HepG2 (cell line): ENCODE measurements around the gene DDX46. TPM values are rescaled to one million over a fixed set of nuclear protein-coding genes. Genes with fewer than 3 reads are reported as not detected.

Source experiments
- ESRRA ChIP-seq: sonication (generic); formaldehyde crosslinking; IDR thresholded peaks from 2 replicates; pipeline ENCODE4 v1.5.1; 2020; ENCODE audit warnings: mild to moderate bottlenecking, low read depth, missing genetic modification reagents
- MAF1 ChIP-seq: sonication (generic); formaldehyde crosslinking; IDR thresholded peaks from 2 replicates; pipeline ENCODE4 v1.5.0; 2020; ENCODE audit warnings: missing genetic modification reagents, borderline replicate concordance
- MAFG ChIP-seq: sonication (generic); formaldehyde crosslinking; IDR thresholded peaks from 2 replicates; pipeline ENCODE4 v1.5.1; 2020; ENCODE audit warnings: mild to moderate bottlenecking, missing genetic modification reagents
- SNRNP70 ChIP-seq: fragments of 200-400 bp; formaldehyde crosslinking; IDR thresholded peaks from 2 replicates; pipeline ENCODE4 v1.6.1; 2017; ENCODE audit warnings: mild to moderate bottlenecking, low read depth, low read length, moderate library complexity
- ZNF136 ChIP-seq: sonication (generic); formaldehyde crosslinking; IDR thresholded peaks from 2 replicates; pipeline ENCODE4 v1.8.1; 2022; ENCODE audit warnings: low read depth, mild to moderate bottlenecking, moderate library complexity, missing genetic modification reagents
- ZNF33B ChIP-seq: sonication (generic); formaldehyde crosslinking; IDR thresholded peaks from 2 replicates; pipeline ENCODE4 v1.5.1; 2020; ENCODE audit warnings: mild to moderate bottlenecking, missing genetic modification reagents
- polyA plus RNA-seq, 8 experiments: library from polyadenylated mRNA; depleted of rRNA in 3 of 8; stranded (reverse) in 7 of 8; unstranded in 1 of 8; fragments of >200 nt; fragmentation: Illumina TruSeq in 4 of 8; extraction: Trizol in 4 of 8; gene quantifications; 2 replicates each; pipeline versions ENCODE4 v1.2.1 to v1.2.3, GENCODE V29; 2011 to 2016; ENCODE audit warnings: low read depth in 4 of 8, missing spikeins in 1 of 8, mixed read lengths in 1 of 8; ENCODE audit not compliant: insufficient read depth in 1 of 8
- total RNA-seq, 5 experiments: library from RNA; depleted of rRNA; stranded (reverse); fragments of >200 nt; fragmentation: Illumina TruSeq; extraction: Trizol; gene quantifications; 2 replicates each; pipeline ENCODE4 v1.2.3, GENCODE V29; 2016; ENCODE audit warnings: low read depth in 1 of 5
- TF ChIP-seq, protein P1 (sequence below): sonication (generic); formaldehyde crosslinking; IDR thresholded peaks from 2 replicates; pipeline ENCODE4 v1.4.0; 2020; ENCODE audit warnings: missing genetic modification reagents
- TF ChIP-seq, protein P2 (sequence below): sonication (generic); formaldehyde crosslinking; IDR thresholded peaks from 2 replicates; pipeline ENCODE4 v1.5.0; 2020; ENCODE audit warnings: mild to moderate bottlenecking, missing genetic modification reagents, moderate library complexity
- TF ChIP-seq, protein P3 (sequence below): sonication (generic); formaldehyde crosslinking; IDR thresholded peaks from 2 replicates; pipeline ENCODE4 v1.4.0; 2020; ENCODE audit warnings: missing genetic modification reagents, borderline replicate concordance
- TF ChIP-seq, protein P4 (sequence below): sonication (generic); formaldehyde crosslinking; IDR thresholded peaks from one replicate; pipeline ENCODE4 v1.5.1; 2020; ENCODE audit warnings: mild to moderate bottlenecking, missing genetic modification reagents; ENCODE audit errors: not compliant biosample characterization

Gene DDX46
- total and polyA plus RNA-seq, 2 of the 13 experiments (the other 11 are each of a cell fraction or from before 2014, with no cell fraction given) = 27.3 to 59.3 TPM

DNA sequence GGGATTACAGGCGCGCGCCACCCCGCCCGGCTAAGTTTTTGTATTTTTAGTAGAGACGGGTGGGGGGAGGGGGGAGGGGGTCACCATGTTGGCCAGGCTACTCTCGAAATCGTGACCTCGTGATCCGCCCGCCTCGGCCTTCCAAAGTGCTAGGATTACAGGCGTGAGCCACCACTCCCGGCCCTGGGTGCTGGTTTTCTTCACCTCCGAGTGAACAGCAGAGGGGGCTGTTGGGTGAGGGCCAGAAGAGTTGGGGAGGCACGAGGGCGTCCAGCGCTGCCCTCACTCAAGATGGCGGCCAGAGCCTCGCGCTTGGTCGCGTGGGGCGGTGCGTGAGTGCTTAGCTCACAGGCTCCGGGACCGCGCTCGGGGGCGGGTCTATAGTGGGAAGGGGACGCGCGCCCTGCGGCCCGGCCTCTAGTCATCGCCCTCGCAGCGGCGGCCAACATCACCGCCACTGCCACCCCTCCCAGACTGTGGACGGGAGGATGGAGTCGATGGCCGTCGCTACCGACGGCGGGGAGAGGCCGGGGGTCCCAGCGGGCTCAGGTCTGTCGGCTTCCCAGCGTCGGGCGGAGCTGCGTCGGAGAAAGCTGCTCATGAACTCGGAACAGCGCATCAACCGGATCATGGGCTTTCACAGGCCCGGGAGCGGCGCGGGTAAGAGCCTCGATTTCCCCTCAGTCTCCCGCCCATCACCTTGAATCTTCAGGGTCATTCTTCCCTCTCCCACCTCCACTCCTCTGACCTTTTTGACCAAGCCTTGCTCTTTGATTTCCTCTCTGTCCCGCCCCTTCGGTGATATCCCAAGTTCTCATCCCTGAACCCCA lies 20.2 kb upstream of the DDX46 start, which contains the start of gene CAMLG (continued):
- TF ChIP-seq, protein P1, sequence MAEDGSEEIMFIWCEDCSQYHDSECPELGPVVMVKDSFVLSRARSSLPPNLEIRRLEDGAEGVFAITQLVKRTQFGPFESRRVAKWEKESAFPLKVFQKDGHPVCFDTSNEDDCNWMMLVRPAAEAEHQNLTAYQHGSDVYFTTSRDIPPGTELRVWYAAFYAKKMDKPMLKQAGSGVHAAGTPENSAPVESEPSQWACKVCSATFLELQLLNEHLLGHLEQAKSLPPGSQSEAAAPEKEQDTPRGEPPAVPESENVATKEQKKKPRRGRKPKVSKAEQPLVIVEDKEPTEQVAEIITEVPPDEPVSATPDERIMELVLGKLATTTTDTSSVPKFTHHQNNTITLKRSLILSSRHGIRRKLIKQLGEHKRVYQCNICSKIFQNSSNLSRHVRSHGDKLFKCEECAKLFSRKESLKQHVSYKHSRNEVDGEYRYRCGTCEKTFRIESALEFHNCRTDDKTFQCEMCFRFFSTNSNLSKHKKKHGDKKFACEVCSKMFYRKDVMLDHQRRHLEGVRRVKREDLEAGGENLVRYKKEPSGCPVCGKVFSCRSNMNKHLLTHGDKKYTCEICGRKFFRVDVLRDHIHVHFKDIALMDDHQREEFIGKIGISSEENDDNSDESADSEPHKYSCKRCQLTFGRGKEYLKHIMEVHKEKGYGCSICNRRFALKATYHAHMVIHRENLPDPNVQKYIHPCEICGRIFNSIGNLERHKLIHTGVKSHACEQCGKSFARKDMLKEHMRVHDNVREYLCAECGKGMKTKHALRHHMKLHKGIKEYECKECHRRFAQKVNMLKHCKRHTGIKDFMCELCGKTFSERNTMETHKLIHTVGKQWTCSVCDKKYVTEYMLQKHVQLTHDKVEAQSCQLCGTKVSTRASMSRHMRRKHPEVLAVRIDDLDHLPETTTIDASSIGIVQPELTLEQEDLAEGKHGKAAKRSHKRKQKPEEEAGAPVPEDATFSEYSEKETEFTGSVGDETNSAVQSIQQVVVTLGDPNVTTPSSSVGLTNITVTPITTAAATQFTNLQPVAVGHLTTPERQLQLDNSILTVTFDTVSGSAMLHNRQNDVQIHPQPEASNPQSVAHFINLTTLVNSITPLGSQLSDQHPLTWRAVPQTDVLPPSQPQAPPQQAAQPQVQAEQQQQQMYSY = no peak
- TF ChIP-seq, protein P2, sequence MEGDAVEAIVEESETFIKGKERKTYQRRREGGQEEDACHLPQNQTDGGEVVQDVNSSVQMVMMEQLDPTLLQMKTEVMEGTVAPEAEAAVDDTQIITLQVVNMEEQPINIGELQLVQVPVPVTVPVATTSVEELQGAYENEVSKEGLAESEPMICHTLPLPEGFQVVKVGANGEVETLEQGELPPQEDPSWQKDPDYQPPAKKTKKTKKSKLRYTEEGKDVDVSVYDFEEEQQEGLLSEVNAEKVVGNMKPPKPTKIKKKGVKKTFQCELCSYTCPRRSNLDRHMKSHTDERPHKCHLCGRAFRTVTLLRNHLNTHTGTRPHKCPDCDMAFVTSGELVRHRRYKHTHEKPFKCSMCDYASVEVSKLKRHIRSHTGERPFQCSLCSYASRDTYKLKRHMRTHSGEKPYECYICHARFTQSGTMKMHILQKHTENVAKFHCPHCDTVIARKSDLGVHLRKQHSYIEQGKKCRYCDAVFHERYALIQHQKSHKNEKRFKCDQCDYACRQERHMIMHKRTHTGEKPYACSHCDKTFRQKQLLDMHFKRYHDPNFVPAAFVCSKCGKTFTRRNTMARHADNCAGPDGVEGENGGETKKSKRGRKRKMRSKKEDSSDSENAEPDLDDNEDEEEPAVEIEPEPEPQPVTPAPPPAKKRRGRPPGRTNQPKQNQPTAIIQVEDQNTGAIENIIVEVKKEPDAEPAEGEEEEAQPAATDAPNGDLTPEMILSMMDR = peak; percentile 97
- no peak for TF ChIP-seq SNRNP70
- TF ChIP-seq, protein P3, sequence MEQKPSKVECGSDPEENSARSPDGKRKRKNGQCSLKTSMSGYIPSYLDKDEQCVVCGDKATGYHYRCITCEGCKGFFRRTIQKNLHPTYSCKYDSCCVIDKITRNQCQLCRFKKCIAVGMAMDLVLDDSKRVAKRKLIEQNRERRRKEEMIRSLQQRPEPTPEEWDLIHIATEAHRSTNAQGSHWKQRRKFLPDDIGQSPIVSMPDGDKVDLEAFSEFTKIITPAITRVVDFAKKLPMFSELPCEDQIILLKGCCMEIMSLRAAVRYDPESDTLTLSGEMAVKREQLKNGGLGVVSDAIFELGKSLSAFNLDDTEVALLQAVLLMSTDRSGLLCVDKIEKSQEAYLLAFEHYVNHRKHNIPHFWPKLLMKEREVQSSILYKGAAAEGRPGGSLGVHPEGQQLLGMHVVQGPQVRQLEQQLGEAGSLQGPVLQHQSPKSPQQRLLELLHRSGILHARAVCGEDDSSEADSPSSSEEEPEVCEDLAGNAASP (CRISPR knock-in tag) = peak; percentile 82; the same call in 1 of the 2 replicates
- TF ChIP-seq ZNF136 = peak; percentile 59; the same call in 1 of the 2 replicates
- TF ChIP-seq, protein P4, sequence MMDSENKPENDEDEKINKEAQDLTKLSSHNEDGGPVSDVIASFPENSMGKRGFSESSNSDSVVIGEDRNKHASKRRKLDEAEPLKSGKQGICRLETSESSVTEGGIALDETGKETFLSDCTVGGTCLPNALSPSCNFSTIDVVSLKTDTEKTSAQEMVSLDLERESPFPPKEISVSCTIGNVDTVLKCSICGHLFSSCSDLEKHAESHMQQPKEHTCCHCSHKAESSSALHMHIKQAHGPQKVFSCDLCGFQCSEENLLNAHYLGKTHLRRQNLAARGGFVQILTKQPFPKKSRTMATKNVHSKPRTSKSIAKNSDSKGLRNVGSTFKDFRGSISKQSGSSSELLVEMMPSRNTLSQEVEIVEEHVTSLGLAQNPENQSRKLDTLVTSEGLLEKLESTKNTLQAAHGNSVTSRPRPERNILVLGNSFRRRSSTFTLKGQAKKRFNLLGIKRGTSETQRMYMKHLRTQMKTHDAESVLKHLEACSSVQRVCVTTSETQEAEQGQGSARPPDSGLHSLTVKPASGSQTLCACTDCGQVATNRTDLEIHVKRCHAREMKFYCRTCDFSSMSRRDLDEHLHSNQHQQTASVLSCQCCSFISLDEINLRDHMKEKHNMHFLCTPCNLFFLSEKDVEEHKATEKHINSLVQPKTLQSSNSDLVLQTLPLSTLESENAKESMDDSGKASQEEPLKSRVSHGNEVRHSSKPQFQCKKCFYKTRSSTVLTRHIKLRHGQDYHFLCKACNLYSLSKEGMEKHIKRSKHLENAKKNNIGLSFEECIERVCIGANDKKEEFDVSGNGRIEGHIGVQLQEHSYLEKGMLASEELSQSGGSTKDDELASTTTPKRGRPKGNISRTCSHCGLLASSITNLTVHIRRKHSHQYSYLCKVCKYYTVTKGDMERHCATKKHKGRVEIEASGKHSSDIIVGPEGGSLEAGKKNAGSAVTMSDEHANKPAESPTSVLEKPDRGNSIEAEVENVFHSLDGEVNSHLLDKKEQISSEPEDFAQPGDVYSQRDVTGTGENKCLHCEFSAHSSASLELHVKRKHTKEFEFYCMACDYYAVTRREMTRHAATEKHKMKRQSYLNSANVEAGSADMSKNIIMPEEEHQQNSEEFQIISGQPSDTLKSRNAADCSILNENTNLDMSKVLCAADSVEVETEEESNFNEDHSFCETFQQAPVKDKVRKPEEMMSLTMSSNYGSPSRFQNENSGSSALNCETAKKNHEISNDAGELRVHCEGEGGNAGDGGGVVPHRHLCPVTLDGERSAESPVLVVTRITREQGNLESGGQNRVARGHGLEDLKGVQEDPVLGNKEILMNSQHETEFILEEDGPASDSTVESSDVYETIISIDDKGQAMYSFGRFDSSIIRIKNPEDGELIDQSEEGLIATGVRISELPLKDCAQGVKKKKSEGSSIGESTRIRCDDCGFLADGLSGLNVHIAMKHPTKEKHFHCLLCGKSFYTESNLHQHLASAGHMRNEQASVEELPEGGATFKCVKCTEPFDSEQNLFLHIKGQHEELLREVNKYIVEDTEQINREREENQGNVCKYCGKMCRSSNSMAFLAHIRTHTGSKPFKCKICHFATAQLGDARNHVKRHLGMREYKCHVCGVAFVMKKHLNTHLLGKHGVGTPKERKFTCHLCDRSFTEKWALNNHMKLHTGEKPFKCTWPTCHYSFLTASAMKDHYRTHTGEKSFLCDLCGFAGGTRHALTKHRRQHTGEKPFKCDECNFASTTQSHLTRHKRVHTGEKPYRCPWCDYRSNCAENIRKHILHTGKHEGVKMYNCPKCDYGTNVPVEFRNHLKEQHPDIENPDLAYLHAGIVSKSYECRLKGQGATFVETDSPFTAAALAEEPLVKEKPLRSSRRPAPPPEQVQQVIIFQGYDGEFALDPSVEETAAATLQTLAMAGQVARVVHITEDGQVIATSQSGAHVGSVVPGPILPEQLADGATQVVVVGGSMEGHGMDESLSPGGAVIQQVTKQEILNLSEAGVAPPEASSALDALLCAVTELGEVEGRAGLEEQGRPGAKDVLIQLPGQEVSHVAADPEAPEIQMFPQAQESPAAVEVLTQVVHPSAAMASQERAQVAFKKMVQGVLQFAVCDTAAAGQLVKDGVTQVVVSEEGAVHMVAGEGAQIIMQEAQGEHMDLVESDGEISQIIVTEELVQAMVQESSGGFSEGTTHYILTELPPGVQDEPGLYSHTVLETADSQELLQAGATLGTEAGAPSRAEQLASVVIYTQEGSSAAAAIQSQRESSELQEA (CRISPR knock-in tag) = peak; percentile 14
- TF ChIP-seq MAFG (CRISPR knock-in tag) = no peak
- peak; percentile 17; the same call in 1 of the 2 replicates for TF ChIP-seq ZNF33B (CRISPR knock-in tag)
- 0 out of 2 replicates have a peak, but pooled peaks have one; percentile 62 for TF ChIP-seq ESRRA
- peak; percentile 75; the same call in 1 of the 2 replicates for TF ChIP-seq MAF1 (CRISPR knock-in tag)
